A673 (cell line): ENCODE results near the gene RGS7.

Experiments
- CTCF ChIP-seq: fragments of 300-800, 200-600 bp; sonication (generic); conservative IDR thresholded peaks from 2 replicates; pipeline ENCODE4 v1.5.1; 2017; ENCODE audit warnings: low read depth, mild to moderate bottlenecking, antibody characterized with exemption, low read length, moderate library complexity, mixed read lengths
- EZH2 ChIP-seq: fragments of 200-600 bp; sonication (generic); IDR thresholded peaks from 2 replicates; pipeline ENCODE4 v1.6.1; 2017; ENCODE audit warnings: borderline replicate concordance, low read depth, mild to moderate bottlenecking, mixed read lengths, antibody characterized with exemption, low read length; ENCODE audit not compliant: poor library complexity, severe bottlenecking

DNA sequence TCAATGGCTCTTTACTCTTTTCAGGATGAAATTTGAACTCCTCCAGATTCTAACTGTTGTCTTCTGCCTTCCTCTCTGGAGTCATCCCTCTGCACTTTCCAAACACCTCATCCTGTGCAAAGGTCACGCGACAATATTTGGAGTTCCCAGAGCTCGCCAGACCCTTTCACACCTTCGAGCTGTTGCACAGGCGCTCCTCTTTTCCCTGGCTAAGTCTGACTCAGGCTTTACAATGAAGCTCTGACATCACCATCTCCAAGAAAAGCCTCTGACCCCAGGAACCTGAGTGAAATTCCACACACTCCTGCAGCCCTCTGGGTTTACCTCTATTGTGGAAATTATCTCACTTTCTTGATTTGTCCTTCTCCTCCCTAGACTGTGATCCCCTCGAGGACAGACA is 270.3 kb downstream of the RGS7 start:
- TF ChIP-seq EZH2 (no peak), CTCF (no peak)
